ENCODE data around the gene SMARCB1.

SMARCB1 gene

GRCh38 chr22:23822101-23822671 lies 35.4 kb downstream of the SMARCB1 start:
- in situ Hi-C loops (cut with HindIII; ENCODE audit: low sequenced_read_pairs), result no loop called here
- no peak overlapping the region for H3K4me3 ChIP-seq (ENCODE audit: low read depth, low read length)
- TF ChIP-seq CTCF (IDR thresholded peaks at IDR 0.05; ENCODE audit: low read depth, low read length, missing control alignments), result no peak
- DNase-seq (ENCODE audit: low read depth), result no peak

DNA sequence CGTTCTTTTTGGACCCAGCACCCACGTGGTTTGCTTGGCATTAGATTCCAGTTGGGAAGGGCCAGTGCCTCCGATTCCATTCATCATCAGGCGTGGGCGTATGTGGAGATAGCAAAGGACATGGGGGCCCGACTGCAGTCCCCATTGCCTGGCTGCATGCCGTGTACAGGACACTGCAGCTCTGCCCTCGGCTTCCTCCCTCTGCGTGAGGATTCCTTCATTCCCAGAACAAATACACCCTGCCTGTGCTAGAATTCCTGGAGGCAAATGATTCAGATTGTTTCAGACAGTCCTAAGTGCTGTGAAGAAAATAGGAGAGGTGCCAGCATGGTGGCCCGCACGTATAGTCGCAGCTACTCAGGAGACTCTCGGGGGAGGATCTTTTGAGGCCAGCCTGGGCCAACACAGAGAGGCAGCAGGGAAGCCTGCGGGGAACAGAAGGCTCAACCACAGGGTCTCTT lies 36.6 kb downstream of the SMARCB1 start:
- no peak for TF ChIP-seq CTCF (IDR thresholded peaks at IDR 0.05; ENCODE audit: low read depth, low read length, missing control alignments)
- DNase-seq (ENCODE audit: low read depth), result no peak
- in situ Hi-C loops (cut with HindIII; ENCODE audit: low sequenced_read_pairs), result no loop called here

DNA sequence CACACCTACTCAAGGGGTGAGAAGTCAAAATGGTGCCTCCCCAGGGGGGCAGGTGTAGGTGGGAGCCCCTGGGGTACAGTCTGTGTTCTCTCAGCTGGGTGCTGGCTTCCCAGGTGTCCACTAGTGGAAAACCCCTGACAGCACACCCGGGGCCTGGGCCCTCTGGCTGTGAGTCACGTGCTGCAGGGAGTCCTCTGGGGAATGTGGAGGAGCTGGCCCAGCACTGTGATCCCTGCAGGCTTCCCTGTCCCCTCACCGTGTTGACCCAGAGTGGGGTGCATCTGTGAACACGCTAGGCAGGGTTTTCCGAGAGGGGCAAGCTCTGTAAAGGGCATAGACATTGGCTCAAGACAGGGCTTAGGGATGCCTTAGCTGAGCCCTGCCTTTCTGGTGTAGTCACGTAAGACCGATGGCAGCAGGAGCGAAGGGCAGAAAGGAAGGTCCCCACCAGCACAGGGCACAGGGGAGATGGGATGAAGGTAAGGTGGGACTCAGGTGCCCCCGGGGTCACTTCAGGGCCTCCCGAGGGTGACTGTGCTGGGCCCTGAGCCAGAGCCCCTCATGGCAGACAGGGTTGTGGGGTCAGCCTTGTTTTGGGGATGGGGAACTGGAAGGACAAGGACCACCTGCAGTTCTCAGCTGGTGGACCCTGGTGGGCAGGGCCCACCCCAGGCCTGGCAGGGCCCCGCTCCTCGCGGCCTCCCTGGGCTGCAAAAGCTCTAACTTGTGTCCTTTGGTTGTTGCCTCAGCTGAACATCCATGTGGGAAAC lies 37.9 kb downstream of the SMARCB1 start:
- no peak overlapping the region for H3K4me3 ChIP-seq (ENCODE audit: low read depth, low read length)
- no peak for DNase-seq (ENCODE audit: low read depth)
- TF ChIP-seq CTCF (IDR thresholded peaks at IDR 0.05; ENCODE audit: low read depth, low read length, missing control alignments), result no peak
- in situ Hi-C loops (cut with HindIII; ENCODE audit: low sequenced_read_pairs), result no loop called here

More for the DNA sequence above, 36.6 kb downstream of the SMARCB1 start:
- H3K4me3 ChIP-seq (ENCODE audit: low read depth, low read length), result no peak overlapping the region

DNA sequence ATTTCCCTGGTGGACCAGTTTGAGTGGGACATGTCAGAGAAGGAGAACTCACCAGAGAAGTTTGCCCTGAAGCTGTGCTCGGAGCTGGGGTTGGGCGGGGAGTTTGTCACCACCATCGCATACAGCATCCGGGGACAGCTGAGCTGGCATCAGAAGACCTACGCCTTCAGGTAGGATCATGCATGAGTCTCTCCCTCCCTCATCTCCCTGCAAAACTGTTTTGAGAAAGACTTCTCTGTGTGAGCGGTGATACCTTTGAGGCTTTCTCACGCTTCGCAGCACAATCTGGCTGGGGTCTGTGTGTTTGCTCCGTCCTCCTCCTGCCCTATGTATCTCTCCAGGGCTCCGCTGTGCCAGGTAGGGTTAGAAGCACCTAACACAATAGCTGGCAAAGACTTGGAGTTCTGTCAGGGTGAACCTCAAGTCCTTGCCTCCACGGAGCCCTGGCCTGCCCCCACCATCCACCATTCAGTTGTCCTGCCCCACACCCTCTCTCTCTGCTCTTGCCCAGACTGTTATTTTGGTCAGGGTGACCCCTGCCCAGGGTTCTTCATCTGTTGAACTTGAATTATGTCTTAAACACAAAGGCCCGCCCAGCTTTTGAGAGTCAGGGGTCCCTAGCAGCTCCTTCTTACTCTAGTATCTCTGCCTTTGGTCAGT lies 38.6 kb downstream of the SMARCB1 start:
- no peak for DNase-seq (ENCODE audit: low read depth)
- no peak overlapping the region for H3K4me3 ChIP-seq (ENCODE audit: low read depth, low read length)
- in situ Hi-C loops (cut with HindIII; ENCODE audit: low sequenced_read_pairs), result no loop called here
- no peak for TF ChIP-seq CTCF (IDR thresholded peaks at IDR 0.05; ENCODE audit: low read depth, low read length, missing control alignments)

GRCh38 chr22:23826510-23827350 lies 40.0 kb downstream of the SMARCB1 start:
- in situ Hi-C loops (cut with HindIII; ENCODE audit: low sequenced_read_pairs), result no loop called here
- TF ChIP-seq CTCF (IDR thresholded peaks at IDR 0.05; ENCODE audit: low read depth, low read length, missing control alignments), result no peak
- H3K4me3 ChIP-seq (ENCODE audit: low read depth, low read length), result no peak overlapping the region
- no peak for DNase-seq (ENCODE audit: low read depth)
